ENCODE data around the gene REP15. TPM values are rescaled to one million over a fixed set of nuclear protein-coding genes. Genes with fewer than 3 reads are reported as not detected.

REP15 gene
- total RNA-seq, 1 donor, result 4.0 TPM

DNA sequence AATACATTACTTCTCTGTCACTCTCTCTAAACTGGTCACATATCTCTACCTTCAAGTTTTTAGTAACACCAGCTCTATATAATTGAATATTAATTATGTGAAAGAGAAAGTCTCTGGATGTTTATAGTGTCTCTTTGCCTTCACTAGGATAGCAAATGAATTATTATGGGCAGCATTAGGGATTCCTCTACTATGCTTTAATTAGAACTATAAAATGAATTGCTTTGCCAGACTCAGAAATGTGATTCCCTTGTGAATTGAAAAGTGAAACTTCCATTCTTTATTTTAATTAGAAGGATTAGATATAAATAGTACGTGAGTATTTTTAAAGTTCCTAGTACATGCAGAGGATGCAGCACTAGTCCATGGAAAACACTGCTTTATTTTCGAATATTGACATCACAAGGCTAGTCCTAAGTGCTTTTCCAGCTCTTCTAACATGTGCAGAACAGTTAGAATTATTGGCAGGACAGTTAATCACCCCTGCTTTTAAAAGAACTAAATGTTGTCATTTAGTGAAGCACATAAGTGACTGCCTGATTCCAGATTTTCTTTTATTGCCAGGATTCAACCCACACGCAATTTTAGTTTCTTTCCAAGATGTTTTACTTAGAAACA, 23.0 kb upstream of the REP15 start:
- H3K36me3 ChIP-seq (ENCODE audit: insufficient read depth, low read length), result peaks cover 87% of the 10 kb centered on the region

DNA sequence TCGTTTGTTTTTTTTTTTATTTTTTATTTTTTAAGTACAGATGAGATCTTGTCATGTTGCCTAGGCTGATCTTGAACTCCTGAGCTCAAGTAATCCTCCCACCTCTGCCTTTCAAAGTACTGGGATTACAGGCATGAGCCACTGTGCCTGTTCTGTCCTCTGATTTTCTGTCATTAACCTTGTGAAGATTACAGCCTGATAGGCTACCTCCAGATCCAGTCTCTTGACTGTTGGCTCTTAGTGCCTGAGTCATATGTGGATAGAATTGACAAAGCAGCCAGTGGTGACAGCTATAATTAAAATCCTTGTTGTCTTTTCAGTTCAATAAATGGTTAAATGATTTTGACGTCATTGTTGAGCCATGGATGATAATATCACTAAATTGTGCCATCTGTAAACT, 21.3 kb upstream of the REP15 start:
- no peaks in the 10 kb centered on the region for H3K27me3 ChIP-seq (ENCODE audit: insufficient read depth, low read length)
- no peaks in the 10 kb centered on the region for H3K9me3 ChIP-seq (ENCODE audit: low read depth, low read length)
- no peak overlapping the region for H3K4me3 ChIP-seq (ENCODE audit: insufficient read depth, low read length)
- no peaks in the 10 kb centered on the region for H4K20me1 ChIP-seq (ENCODE audit: insufficient read depth, low read length)
- H3K79me2 ChIP-seq (ENCODE audit: insufficient read depth, low read length), result no peaks in the 10 kb centered on the region
- peaks cover 86% of the 10 kb centered on the region for H3K36me3 ChIP-seq (ENCODE audit: insufficient read depth, low read length)
- H3K4me2 ChIP-seq (ENCODE audit: insufficient read depth, low read length), result no peak overlapping the region
- no peaks in the 10 kb centered on the region for H3K4me1 ChIP-seq (ENCODE audit: insufficient read depth, low read length)
- DNase-seq (ENCODE audit: insufficient read length, low spot score, missing footprints), result no peak
- H3K27ac ChIP-seq (ENCODE audit: low read depth, low read length), result no peak overlapping the region
- TF ChIP-seq, protein P1, sequence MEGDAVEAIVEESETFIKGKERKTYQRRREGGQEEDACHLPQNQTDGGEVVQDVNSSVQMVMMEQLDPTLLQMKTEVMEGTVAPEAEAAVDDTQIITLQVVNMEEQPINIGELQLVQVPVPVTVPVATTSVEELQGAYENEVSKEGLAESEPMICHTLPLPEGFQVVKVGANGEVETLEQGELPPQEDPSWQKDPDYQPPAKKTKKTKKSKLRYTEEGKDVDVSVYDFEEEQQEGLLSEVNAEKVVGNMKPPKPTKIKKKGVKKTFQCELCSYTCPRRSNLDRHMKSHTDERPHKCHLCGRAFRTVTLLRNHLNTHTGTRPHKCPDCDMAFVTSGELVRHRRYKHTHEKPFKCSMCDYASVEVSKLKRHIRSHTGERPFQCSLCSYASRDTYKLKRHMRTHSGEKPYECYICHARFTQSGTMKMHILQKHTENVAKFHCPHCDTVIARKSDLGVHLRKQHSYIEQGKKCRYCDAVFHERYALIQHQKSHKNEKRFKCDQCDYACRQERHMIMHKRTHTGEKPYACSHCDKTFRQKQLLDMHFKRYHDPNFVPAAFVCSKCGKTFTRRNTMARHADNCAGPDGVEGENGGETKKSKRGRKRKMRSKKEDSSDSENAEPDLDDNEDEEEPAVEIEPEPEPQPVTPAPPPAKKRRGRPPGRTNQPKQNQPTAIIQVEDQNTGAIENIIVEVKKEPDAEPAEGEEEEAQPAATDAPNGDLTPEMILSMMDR (IDR thresholded peaks at IDR 0.05; ENCODE audit: extremely low read depth, low read depth, low read length), result no peak
- H2AFZ ChIP-seq (ENCODE audit: low read length), result no peak overlapping the region

More for the DNA sequence above, 23.0 kb upstream of the REP15 start:
- H4K20me1 ChIP-seq (ENCODE audit: insufficient read depth, low read length), result no peaks in the 10 kb centered on the region
- no peak overlapping the region for H3K4me2 ChIP-seq (ENCODE audit: insufficient read depth, low read length)
- no peaks in the 10 kb centered on the region for H3K27me3 ChIP-seq (ENCODE audit: insufficient read depth, low read length)
- H3K27ac ChIP-seq (ENCODE audit: low read depth, low read length), result no peak overlapping the region
- H3K4me3 ChIP-seq (ENCODE audit: insufficient read depth, low read length), result no peak overlapping the region
- H3K4me1 ChIP-seq (ENCODE audit: insufficient read depth, low read length), result no peaks in the 10 kb centered on the region
- no peak for DNase-seq (ENCODE audit: insufficient read length, low spot score, missing footprints)
- TF ChIP-seq, protein P1 (IDR thresholded peaks at IDR 0.05; ENCODE audit: extremely low read depth, low read depth, low read length), result no peak
- no peaks in the 10 kb centered on the region for H3K9me3 ChIP-seq (ENCODE audit: low read depth, low read length)
- peaks cover 2% of the 10 kb centered on the region for H3K79me2 ChIP-seq (ENCODE audit: insufficient read depth, low read length)
- no peak overlapping the region for H2AFZ ChIP-seq (ENCODE audit: low read length)

DNA sequence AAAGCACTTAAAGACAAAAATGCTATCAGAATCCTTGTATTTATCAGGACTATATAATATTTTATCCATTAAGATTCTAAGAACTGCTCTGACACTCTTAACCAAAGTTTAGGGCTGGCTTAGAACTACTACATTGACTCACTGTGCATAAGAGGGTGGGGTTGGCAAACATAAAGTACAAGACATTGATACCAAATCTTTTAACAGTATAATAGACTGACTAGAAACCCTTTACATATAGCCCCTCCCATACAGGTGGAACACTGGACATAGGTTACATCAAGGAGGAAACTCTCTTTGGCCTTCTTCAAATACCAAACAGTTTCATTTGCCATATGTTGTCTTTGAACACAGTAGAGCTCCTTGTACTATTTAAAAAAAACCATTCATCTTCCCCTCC, 15.6 kb upstream of the REP15 start:
- Histone ChIP-seq H3K27ac (ENCODE audit: low read depth, low read length) (no peak overlapping the region), H4K20me1 (ENCODE audit: insufficient read depth, low read length) (no peaks in the 10 kb centered on the region), H3K4me2 (ENCODE audit: insufficient read depth, low read length) (no peak overlapping the region), H3K36me3 (ENCODE audit: insufficient read depth, low read length) (peaks cover 93% of the 10 kb centered on the region), H3K4me1 (ENCODE audit: insufficient read depth, low read length) (peaks cover 7% of the 10 kb centered on the region), H3K27me3 (ENCODE audit: insufficient read depth, low read length) (no peaks in the 10 kb centered on the region), H2AFZ (ENCODE audit: low read length) (no peak overlapping the region), H3K4me3 (ENCODE audit: insufficient read depth, low read length) (no peak overlapping the region), H3K79me2 (ENCODE audit: insufficient read depth, low read length) (peaks cover 3% of the 10 kb centered on the region), H3K9me3 (ENCODE audit: low read depth, low read length) (no peaks in the 10 kb centered on the region)
- no peak for DNase-seq (ENCODE audit: insufficient read length, low spot score, missing footprints)
- TF ChIP-seq, protein P1 (IDR thresholded peaks at IDR 0.05; ENCODE audit: extremely low read depth, low read depth, low read length), result no peak

DNA sequence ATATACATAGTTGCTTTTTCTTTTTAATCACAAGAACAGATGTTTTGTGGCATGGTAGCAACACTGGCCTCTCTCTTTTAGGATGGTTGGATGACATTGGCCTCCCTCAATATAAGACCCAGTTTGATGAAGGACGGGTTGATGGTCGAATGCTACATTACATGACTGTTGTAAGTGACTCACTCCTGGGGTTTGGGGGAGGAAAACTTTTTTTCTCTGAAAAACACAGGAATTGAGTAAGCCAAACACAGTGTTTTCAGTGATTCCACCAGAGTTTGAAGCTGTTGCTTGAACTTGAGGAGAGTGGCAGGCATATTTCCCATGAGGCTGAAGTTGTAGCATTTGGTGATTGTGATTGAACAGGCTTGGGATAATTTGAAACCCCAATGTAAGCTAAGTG, 13.7 kb upstream of the REP15 start:
- no peak overlapping the region for H3K4me3 ChIP-seq (ENCODE audit: insufficient read depth, low read length)
- no peak overlapping the region for H3K4me2 ChIP-seq (ENCODE audit: insufficient read depth, low read length)
- no peaks in the 10 kb centered on the region for H3K27me3 ChIP-seq (ENCODE audit: insufficient read depth, low read length)
- H3K79me2 ChIP-seq (ENCODE audit: insufficient read depth, low read length), result peaks cover 3% of the 10 kb centered on the region
- no peaks in the 10 kb centered on the region for H3K9me3 ChIP-seq (ENCODE audit: low read depth, low read length)
- peak overlapping the region; percentile 42 for H3K27ac ChIP-seq (ENCODE audit: low read depth, low read length)
- H4K20me1 ChIP-seq (ENCODE audit: insufficient read depth, low read length), result no peaks in the 10 kb centered on the region
- peak; percentile 47 for DNase-seq (ENCODE audit: insufficient read length, low spot score, missing footprints)
- TF ChIP-seq, protein P1 (IDR thresholded peaks at IDR 0.05; ENCODE audit: extremely low read depth, low read depth, low read length), result no peak
- no peak overlapping the region for H2AFZ ChIP-seq (ENCODE audit: low read length)
- H3K36me3 ChIP-seq (ENCODE audit: insufficient read depth, low read length), result peaks cover 93% of the 10 kb centered on the region
- H3K4me1 ChIP-seq (ENCODE audit: insufficient read depth, low read length), result peaks cover 7% of the 10 kb centered on the region

Data from osteoblast (primary cell).